Measurements from ENCODE around the gene SSR2.

- TF ChIP-seq CTCF (IDR thresholded peaks at IDR 0.05) (no peak), POLR2AphosphoS5 (IDR thresholded peaks at IDR 0.05) (no peak), EP300 (IDR thresholded peaks at IDR 0.05) (no peak), POLR2A (IDR thresholded peaks at IDR 0.05) (no peak)
Measured at GRCh38 chr1:155973723-155974122, 47.0 kb downstream of the SSR2 start.
